ENCODE results near the gene MRPS27.

Gene MRPS27

GRCh38 chr5:72292411-72292810 is 27.6 kb downstream of the MRPS27 start:
- no peak overlapping the region for H3K4me3 Mint-ChIP-seq
- peaks cover 6% of the 10 kb centered on the region for H3K4me1 Mint-ChIP-seq
- no peaks in the 10 kb centered on the region for H3K27me3 Mint-ChIP-seq (ENCODE audit: low read depth)
- H3K9me3 Mint-ChIP-seq = no peaks in the 10 kb centered on the region
- H3K36me3 Mint-ChIP-seq (ENCODE audit: low read depth) = peaks cover 44% of the 10 kb centered on the region
- TF ChIP-seq CTCF (IDR thresholded peaks at IDR 0.05; ENCODE audit: unreplicated experiment in 3 of 3) = no peak
- H3K27ac Mint-ChIP-seq = no peak overlapping the region

GRCh38 chr5:72291601-72292000 is 28.4 kb downstream of the MRPS27 start:
- Mint-ChIP-seq H3K4me3 (no peak overlapping the region), H3K27ac (no peak overlapping the region), H3K4me1 (peaks cover 6% of the 10 kb centered on the region), H3K9me3 (no peaks in the 10 kb centered on the region), H3K36me3 (ENCODE audit: low read depth) (peaks cover 47% of the 10 kb centered on the region), H3K27me3 (ENCODE audit: low read depth) (no peaks in the 10 kb centered on the region)
- no peak for TF ChIP-seq CTCF (IDR thresholded peaks at IDR 0.05; ENCODE audit: unreplicated experiment in 3 of 3)

GRCh38 chr5:72290356-72291133 is 29.5 kb downstream of the MRPS27 start:
- peaks cover 50% of the 10 kb centered on the region for H3K36me3 Mint-ChIP-seq (ENCODE audit: low read depth)
- H3K9me3 Mint-ChIP-seq = no peaks in the 10 kb centered on the region
- H3K4me3 Mint-ChIP-seq = no peak overlapping the region
- H3K4me1 Mint-ChIP-seq = peaks cover 6% of the 10 kb centered on the region
- no peak overlapping the region for H3K27ac Mint-ChIP-seq
- no peak for TF ChIP-seq CTCF (IDR thresholded peaks at IDR 0.05; ENCODE audit: unreplicated experiment in 3 of 3)
- no peaks in the 10 kb centered on the region for H3K27me3 Mint-ChIP-seq (ENCODE audit: low read depth)

- no peaks in the 10 kb centered on the region for H3K9me3 Mint-ChIP-seq
- H3K4me3 Mint-ChIP-seq = no peak overlapping the region
- H3K27me3 Mint-ChIP-seq (ENCODE audit: low read depth) = no peaks in the 10 kb centered on the region
- H3K4me1 Mint-ChIP-seq = peaks cover 6% of the 10 kb centered on the region
- TF ChIP-seq CTCF (IDR thresholded peaks at IDR 0.05; ENCODE audit: unreplicated experiment in 3 of 3) = no peak
- H3K36me3 Mint-ChIP-seq (ENCODE audit: low read depth) = peaks cover 43% of the 10 kb centered on the region
- no peak overlapping the region for H3K27ac Mint-ChIP-seq
Measured at GRCh38 chr5:72288924-72289323, 31.1 kb downstream of the MRPS27 start.

GRCh38 chr5:72286798-72287197 is 33.2 kb downstream of the MRPS27 start:
- H3K9me3 Mint-ChIP-seq = no peaks in the 10 kb centered on the region
- peaks cover 48% of the 10 kb centered on the region for H3K36me3 Mint-ChIP-seq (ENCODE audit: low read depth)
- no peak overlapping the region for H3K27ac Mint-ChIP-seq
- no peaks in the 10 kb centered on the region for H3K27me3 Mint-ChIP-seq (ENCODE audit: low read depth)
- no peak for TF ChIP-seq CTCF (IDR thresholded peaks at IDR 0.05; ENCODE audit: unreplicated experiment in 3 of 3)
- peaks cover 26% of the 10 kb centered on the region for H3K4me1 Mint-ChIP-seq
- no peak overlapping the region for H3K4me3 Mint-ChIP-seq

- TF ChIP-seq CTCF (IDR thresholded peaks at IDR 0.05; ENCODE audit: unreplicated experiment in 3 of 3) = no peak
- Mint-ChIP-seq H3K27ac (peak overlapping the region in 1 of 3 experiments; percentile 9), H3K4me1 (peaks cover 38% of the 10 kb centered on the region), H3K9me3 (no peaks in the 10 kb centered on the region), H3K4me3 (no peak overlapping the region), H3K36me3 (ENCODE audit: low read depth) (peaks cover 47% of the 10 kb centered on the region), H3K27me3 (ENCODE audit: low read depth) (no peaks in the 10 kb centered on the region)
Measured at GRCh38 chr5:72285424-72285821, 34.6 kb downstream of the MRPS27 start.
